ENCODE measurements around the gene IL10. TPM values are rescaled to one million over a fixed set of nuclear protein-coding genes. Genes with fewer than 3 reads are reported as not detected.
"Not testable (repeated sequence)": the region's sequence is repeated elsewhere in the genome, so short reads cannot be mapped to it uniquely, and the experiment has no call there.

IL10 gene
- total RNA-seq, 1 donor from 2014 or later: 2.7 TPM

GRCh38 chr1:206783506-206783905 is 11.2 kb upstream of the IL10 start:
- TF ChIP-seq CTCF (IDR thresholded peaks at IDR 0.05): no peak
- TF ChIP-seq POLR2A (IDR thresholded peaks at IDR 0.05): no peak
- no peak for TF ChIP-seq POLR2AphosphoS5 (IDR thresholded peaks at IDR 0.05; ENCODE audit: insufficient read depth in 1 of 2, low read depth in 1 of 2)
- no peaks in the 10 kb centered on the region for H3K9me3 ChIP-seq
- no peak overlapping the region for H3K27ac ChIP-seq
- DNase-seq (ENCODE audit: extremely low spot score in 2 of 2): no peak
- no peaks in the 10 kb centered on the region for H3K36me3 ChIP-seq
- H3K4me3 ChIP-seq: no peak overlapping the region
- intact Hi-C loops (cut with DNase I): no loop called here
- no peaks in the 10 kb centered on the region for H3K27me3 ChIP-seq
- no peaks in the 10 kb centered on the region for H3K4me1 ChIP-seq

- Histone ChIP-seq H3K4me1 (no peaks in the 10 kb centered on the region), H3K27ac (no peak overlapping the region), H3K9me3 (no peaks in the 10 kb centered on the region), H3K4me3 (no peak overlapping the region), H3K27me3 (no peaks in the 10 kb centered on the region), H3K36me3 (no peaks in the 10 kb centered on the region)
- TF ChIP-seq POLR2A (IDR thresholded peaks at IDR 0.05): no peak
- TF ChIP-seq POLR2AphosphoS5 (IDR thresholded peaks at IDR 0.05; ENCODE audit: insufficient read depth in 1 of 2, low read depth in 1 of 2): no peak
- no peak for DNase-seq (ENCODE audit: extremely low spot score in 2 of 2)
- intact Hi-C loops (cut with DNase I): no loop called here
These were observed 10.2 kb upstream of the IL10 start for GRCh38 chr1:206782448-206782847.

- peaks cover 2% of the 10 kb centered on the region for H3K4me1 ChIP-seq
- no peaks in the 10 kb centered on the region for H3K27me3 ChIP-seq
- H3K27ac ChIP-seq: no peak overlapping the region
- intact Hi-C loops (cut with DNase I): no loop called here
- no peak for TF ChIP-seq POLR2AphosphoS5 (IDR thresholded peaks at IDR 0.05; ENCODE audit: insufficient read depth in 1 of 2, low read depth in 1 of 2)
- TF ChIP-seq POLR2A (IDR thresholded peaks at IDR 0.05): no peak
- no peak for TF ChIP-seq CTCF (IDR thresholded peaks at IDR 0.05)
- H3K4me3 ChIP-seq: no peak overlapping the region
- no peaks in the 10 kb centered on the region for H3K36me3 ChIP-seq
- DNase-seq (ENCODE audit: extremely low spot score in 2 of 2): no peak
- H3K9me3 ChIP-seq: no peaks in the 10 kb centered on the region
These were observed 7.3 kb upstream of the IL10 start for GRCh38 chr1:206779638-206780037.

DNA sequence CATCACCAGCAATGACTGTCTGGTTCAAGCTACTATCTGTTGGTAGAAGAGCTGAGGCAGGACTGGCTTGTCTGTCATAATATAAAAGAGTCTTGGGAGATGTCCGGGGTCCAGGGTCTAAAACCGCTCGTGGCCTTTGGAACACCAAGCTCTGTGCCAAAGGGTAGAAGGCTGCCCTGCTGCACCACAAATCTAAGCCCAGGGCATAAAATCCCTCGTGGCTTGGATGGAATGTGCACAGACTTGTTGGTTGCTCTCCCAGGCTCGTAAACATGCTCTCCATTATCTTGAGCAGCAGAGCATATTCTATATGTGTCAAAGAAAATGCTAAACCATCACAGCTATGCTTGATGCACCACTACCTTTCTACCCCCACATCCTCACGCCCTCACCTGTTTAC is 6.6 kb upstream of the IL10 start:
- H3K4me3 ChIP-seq; H3K27ac ChIP-seq; DNase-seq (ENCODE audit: extremely low spot score in 2 of 2); H3K27me3 ChIP-seq; H3K36me3 ChIP-seq; H3K9me3 ChIP-seq; intact Hi-C loops (cut with DNase I); H3K4me1 ChIP-seq: not testable (repeated sequence)

DNA sequence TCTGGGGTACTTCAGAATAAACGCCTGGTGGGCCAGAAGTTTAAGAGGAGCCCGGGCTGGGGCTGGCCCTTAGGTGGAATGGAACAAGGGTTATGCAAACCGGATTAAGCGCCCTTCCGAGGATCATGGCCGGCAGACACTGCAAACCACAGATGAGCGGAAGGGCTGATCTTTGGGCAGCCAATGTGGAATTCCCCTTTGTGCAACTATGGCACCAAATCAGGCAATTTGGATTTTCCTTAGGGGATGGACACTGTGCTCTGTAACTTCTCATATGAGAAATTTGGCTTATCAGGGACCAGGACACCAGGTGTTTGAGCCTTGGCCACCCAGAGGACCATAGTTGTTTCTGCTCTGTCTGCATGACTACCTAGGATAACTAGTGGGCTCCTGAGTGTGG is 5.7 kb upstream of the IL10 start:
- DNase-seq (ENCODE audit: extremely low spot score in 2 of 2): no peak
- intact Hi-C loops (cut with DNase I): no loop called here
- H3K27ac ChIP-seq: no peak overlapping the region
- H3K27me3 ChIP-seq: no peaks in the 10 kb centered on the region
- no peak overlapping the region for H3K4me3 ChIP-seq
- no peaks in the 10 kb centered on the region for H3K9me3 ChIP-seq
- TF ChIP-seq CTCF (IDR thresholded peaks at IDR 0.05) (no peak), POLR2A (IDR thresholded peaks at IDR 0.05) (no peak), POLR2AphosphoS5 (IDR thresholded peaks at IDR 0.05; ENCODE audit: insufficient read depth in 1 of 2, low read depth in 1 of 2) (no peak)
- H3K36me3 ChIP-seq: no peaks in the 10 kb centered on the region
- peaks cover 8% of the 10 kb centered on the region for H3K4me1 ChIP-seq

- TF ChIP-seq POLR2A (IDR thresholded peaks at IDR 0.05) (no peak), POLR2AphosphoS5 (IDR thresholded peaks at IDR 0.05; ENCODE audit: insufficient read depth in 1 of 2, low read depth in 1 of 2) (no peak), CTCF (IDR thresholded peaks at IDR 0.05) (no peak)
- intact Hi-C loops (cut with DNase I): no loop called here
- peaks cover 8% of the 10 kb centered on the region for H3K4me1 ChIP-seq
- no peak overlapping the region for H3K4me3 ChIP-seq
- no peak for DNase-seq (ENCODE audit: extremely low spot score in 2 of 2)
- no peak overlapping the region for H3K27ac ChIP-seq
- no peaks in the 10 kb centered on the region for H3K27me3 ChIP-seq
- no peaks in the 10 kb centered on the region for H3K9me3 ChIP-seq
- H3K36me3 ChIP-seq: no peaks in the 10 kb centered on the region
These were observed 3.9 kb upstream of the IL10 start for GRCh38 chr1:206776229-206776628.

Data from vagina (tissue), 2 donors.